Glutamatergic neuron (in vitro differentiated cells): Measurements from ENCODE around the gene TNFRSF19. TPM values are rescaled to one million over a fixed set of nuclear protein-coding genes. Genes with fewer than 3 reads are reported as not detected.
A peak's percentile ranks its signal among the peaks of the same experiment; 100 is the strongest.

Source experiments
- DNase-seq: peaks from one replicate; pipeline ENCODE4 v3.0.0; 2022
- H3K27ac Mint-ChIP-seq: one replicate; pipeline ENCODE4 v1.8.0; 2020; ENCODE audit warnings: mild to moderate bottlenecking, mixed read lengths, inconsistent platforms; ENCODE audit not compliant: unreplicated experiment
- H3K27me3 Mint-ChIP-seq: one replicate; pipeline ENCODE4 v1.8.0; 2020; ENCODE audit warnings: mild to moderate bottlenecking, moderate library complexity, mixed read lengths, inconsistent platforms; ENCODE audit not compliant: unreplicated experiment
- H3K36me3 Mint-ChIP-seq: one replicate; pipeline ENCODE4 v1.8.0; 2020; ENCODE audit warnings: mild to moderate bottlenecking, mixed read lengths, inconsistent platforms; ENCODE audit not compliant: unreplicated experiment
- H3K4me1 Mint-ChIP-seq: one replicate; pipeline ENCODE4 v1.8.0; 2020; ENCODE audit warnings: mild to moderate bottlenecking, low read depth, mixed read lengths, inconsistent platforms; ENCODE audit not compliant: unreplicated experiment
- H3K4me3 Mint-ChIP-seq: one replicate; pipeline ENCODE4 v1.8.0; 2020; ENCODE audit warnings: mild to moderate bottlenecking, mixed read lengths, inconsistent platforms; ENCODE audit not compliant: unreplicated experiment
- H3K9me3 Mint-ChIP-seq: one replicate; pipeline ENCODE4 v1.8.0; 2020; ENCODE audit warnings: mild to moderate bottlenecking, moderate library complexity, mixed read lengths, inconsistent platforms; ENCODE audit not compliant: unreplicated experiment
- total RNA-seq: library from RNA; stranded (reverse); fragmentation: NEBNext Ultra II Directional; extraction: Animal tissue kit (Norgen Biotek cat#: 25700); gene quantifications from one replicate; pipeline ENCODE4 v1.2.1, GENCODE V29; 2021; ENCODE audit not compliant: unreplicated experiment
- TF ChIP-seq, protein P1 (sequence below): fragments of 200-600 bp; sonication (generic); IDR thresholded peaks from one replicate; pipeline ENCODE4 v1.5.0; 2021; ENCODE audit not compliant: partially characterized antibody, unreplicated experiment

The TNFRSF19 gene
- total RNA-seq, 1 donor from 2014 or later = 188 TPM

DNA sequence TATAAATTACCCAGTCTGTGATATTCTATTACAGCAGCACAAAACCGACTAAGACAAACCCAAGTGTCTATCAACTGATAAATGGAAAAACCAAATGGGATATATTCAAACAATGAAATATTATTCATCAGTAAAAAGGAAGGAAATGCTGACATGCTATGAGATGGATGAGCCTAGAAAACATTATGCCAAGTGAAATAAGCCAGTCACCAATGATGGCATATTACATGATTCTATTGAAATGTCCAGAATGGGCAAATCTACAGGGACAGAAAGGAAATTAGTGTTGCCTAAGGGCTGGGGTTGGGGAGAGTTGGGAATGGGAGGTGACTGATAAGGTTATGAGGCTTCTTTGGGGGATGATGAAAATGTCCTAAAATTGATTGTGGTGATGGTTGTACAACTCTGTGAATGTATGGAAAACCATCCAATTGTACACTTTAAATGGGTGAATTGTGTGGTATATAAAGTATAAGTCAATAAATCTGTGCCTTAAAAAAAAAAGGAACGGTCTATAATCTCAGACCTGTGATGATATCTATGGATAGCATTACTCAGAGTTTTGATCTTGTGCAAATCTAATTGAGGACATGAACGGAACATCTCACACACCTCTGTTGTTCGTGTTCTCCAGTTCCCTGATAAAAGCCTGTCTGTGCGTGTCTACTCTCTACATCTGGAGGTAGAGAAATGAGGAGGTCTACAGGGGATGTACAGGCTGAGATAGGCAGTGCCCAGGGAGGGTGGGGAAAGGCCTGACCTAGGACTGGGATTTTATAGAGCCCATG is 49.0 kb downstream of the TNFRSF19 start:
- TF ChIP-seq, protein P1, sequence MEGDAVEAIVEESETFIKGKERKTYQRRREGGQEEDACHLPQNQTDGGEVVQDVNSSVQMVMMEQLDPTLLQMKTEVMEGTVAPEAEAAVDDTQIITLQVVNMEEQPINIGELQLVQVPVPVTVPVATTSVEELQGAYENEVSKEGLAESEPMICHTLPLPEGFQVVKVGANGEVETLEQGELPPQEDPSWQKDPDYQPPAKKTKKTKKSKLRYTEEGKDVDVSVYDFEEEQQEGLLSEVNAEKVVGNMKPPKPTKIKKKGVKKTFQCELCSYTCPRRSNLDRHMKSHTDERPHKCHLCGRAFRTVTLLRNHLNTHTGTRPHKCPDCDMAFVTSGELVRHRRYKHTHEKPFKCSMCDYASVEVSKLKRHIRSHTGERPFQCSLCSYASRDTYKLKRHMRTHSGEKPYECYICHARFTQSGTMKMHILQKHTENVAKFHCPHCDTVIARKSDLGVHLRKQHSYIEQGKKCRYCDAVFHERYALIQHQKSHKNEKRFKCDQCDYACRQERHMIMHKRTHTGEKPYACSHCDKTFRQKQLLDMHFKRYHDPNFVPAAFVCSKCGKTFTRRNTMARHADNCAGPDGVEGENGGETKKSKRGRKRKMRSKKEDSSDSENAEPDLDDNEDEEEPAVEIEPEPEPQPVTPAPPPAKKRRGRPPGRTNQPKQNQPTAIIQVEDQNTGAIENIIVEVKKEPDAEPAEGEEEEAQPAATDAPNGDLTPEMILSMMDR = no peak
- Mint-ChIP-seq H3K36me3 (peaks cover 26% of the 10 kb centered on the region), H3K27ac (no peak overlapping the region), H3K27me3 (peaks cover 1% of the 10 kb centered on the region), H3K4me1 (peaks cover 38% of the 10 kb centered on the region), H3K9me3 (peaks cover 6% of the 10 kb centered on the region), H3K4me3 (peak overlapping the region; percentile 21)
- no peak for DNase-seq

DNA sequence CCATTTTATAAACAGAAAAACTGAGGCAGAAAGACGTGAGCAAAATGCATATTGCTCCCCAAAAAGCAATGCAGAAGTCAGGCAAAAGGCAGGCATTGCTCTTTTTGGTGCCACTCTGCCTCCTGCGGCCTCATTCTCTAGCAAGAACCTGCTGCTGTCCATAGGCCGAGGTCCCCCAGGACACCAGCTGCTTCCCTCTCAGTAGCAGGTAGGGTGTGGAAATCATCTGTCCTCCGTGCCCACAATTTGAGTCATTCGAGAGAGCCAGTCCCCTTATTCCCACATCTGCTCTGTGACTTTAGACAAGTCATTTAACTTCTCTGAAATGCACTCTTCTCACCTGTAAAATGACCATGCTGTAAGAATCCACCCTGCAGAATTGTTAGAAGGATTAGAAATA is 50.0 kb downstream of the TNFRSF19 start:
- no peak overlapping the region for H3K4me3 Mint-ChIP-seq
- H3K4me1 Mint-ChIP-seq = peaks cover 36% of the 10 kb centered on the region
- H3K27ac Mint-ChIP-seq = no peak overlapping the region
- H3K27me3 Mint-ChIP-seq = peaks cover 1% of the 10 kb centered on the region
- H3K9me3 Mint-ChIP-seq = peaks cover 6% of the 10 kb centered on the region
- H3K36me3 Mint-ChIP-seq = peaks cover 26% of the 10 kb centered on the region
- no peak for DNase-seq
- TF ChIP-seq, protein P1 = no peak

DNA sequence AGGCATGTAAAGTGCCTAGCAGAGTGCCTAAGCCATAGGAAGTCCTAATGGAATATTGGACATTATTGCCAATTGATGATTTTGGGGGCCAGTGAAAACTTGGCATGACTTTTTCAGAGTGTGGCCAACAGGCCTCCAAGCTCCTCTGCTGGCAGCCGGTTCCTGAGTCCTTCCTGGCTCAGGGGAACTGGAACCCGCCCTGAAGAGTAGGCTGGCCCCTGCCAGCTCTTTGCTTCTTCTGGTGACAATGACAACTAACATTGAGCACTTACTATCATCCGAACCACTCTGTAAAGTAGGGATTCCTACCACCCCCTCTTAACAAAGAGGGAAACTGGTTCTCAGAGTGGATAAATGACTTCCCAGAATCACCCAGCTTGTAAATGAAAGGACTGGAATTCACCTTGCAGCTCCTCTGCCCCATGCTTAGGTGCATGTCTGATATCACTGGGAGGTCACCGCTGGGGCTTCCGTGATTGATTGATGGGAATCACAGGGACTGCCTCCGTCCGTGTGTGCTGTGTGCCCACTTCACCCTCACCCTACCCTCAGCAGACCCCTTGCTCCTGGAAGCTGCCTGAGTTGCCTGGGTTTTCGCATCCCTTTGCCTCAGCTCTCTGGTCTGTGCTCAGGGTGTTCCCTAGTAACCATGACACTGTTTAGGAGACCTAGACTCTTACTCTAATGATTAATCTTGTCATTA is 50.6 kb downstream of the TNFRSF19 start:
- H3K4me1 Mint-ChIP-seq = peaks cover 33% of the 10 kb centered on the region
- peaks cover 6% of the 10 kb centered on the region for H3K9me3 Mint-ChIP-seq
- peaks cover 1% of the 10 kb centered on the region for H3K27me3 Mint-ChIP-seq
- no peak overlapping the region for H3K4me3 Mint-ChIP-seq
- peaks cover 26% of the 10 kb centered on the region for H3K36me3 Mint-ChIP-seq
- no peak for DNase-seq
- TF ChIP-seq, protein P1 = no peak
- H3K27ac Mint-ChIP-seq = no peak overlapping the region

GRCh38 chr13:23621316-23621645 is 51.1 kb downstream of the TNFRSF19 start:
- peaks cover 26% of the 10 kb centered on the region for H3K36me3 Mint-ChIP-seq
- no peak overlapping the region for H3K27ac Mint-ChIP-seq

More at GRCh38 chr13:23621316-23621645, 51.1 kb downstream of the TNFRSF19 start:
- peaks cover 37% of the 10 kb centered on the region for H3K4me1 Mint-ChIP-seq
- no peak for DNase-seq
- H3K27me3 Mint-ChIP-seq = peaks cover 1% of the 10 kb centered on the region
- no peak overlapping the region for H3K4me3 Mint-ChIP-seq
- peaks cover 6% of the 10 kb centered on the region for H3K9me3 Mint-ChIP-seq
- TF ChIP-seq, protein P1 = no peak
